SK-N-SH (cell line): ENCODE data around the gene SERPINB8.
A peak's percentile ranks its signal among the peaks of the same experiment; 100 is the strongest.

Experiments used
- CTCF ChIP-seq: fragments of 200-600 bp; sonication (generic); IDR thresholded peaks from 2 replicates; pipeline ENCODE4 v1.6.1; 2017; ENCODE audit warnings: antibody characterized with exemption, mild to moderate bottlenecking, moderate library complexity
- NFIC ChIP-seq: IDR thresholded peaks from 2 replicates; pipeline ENCODE4 v1.4.0; 2012; ENCODE audit warnings: borderline replicate concordance
- TF ChIP-seq, protein P1 (sequence below): IDR thresholded peaks from 2 replicates; pipeline ENCODE4 v1.6.1; 2012; ENCODE audit warnings: mild to moderate bottlenecking, low read depth, low read length, moderate library complexity
- TF ChIP-seq, protein P2 (sequence below): IDR thresholded peaks from 2 replicates; pipeline ENCODE4; 2012

GRCh38 chr18:64037812-64038414, 68.0 kb downstream of the SERPINB8 start:
- TF ChIP-seq CTCF (peak; percentile 72), NFIC (no peak)
- TF ChIP-seq, protein P1, sequence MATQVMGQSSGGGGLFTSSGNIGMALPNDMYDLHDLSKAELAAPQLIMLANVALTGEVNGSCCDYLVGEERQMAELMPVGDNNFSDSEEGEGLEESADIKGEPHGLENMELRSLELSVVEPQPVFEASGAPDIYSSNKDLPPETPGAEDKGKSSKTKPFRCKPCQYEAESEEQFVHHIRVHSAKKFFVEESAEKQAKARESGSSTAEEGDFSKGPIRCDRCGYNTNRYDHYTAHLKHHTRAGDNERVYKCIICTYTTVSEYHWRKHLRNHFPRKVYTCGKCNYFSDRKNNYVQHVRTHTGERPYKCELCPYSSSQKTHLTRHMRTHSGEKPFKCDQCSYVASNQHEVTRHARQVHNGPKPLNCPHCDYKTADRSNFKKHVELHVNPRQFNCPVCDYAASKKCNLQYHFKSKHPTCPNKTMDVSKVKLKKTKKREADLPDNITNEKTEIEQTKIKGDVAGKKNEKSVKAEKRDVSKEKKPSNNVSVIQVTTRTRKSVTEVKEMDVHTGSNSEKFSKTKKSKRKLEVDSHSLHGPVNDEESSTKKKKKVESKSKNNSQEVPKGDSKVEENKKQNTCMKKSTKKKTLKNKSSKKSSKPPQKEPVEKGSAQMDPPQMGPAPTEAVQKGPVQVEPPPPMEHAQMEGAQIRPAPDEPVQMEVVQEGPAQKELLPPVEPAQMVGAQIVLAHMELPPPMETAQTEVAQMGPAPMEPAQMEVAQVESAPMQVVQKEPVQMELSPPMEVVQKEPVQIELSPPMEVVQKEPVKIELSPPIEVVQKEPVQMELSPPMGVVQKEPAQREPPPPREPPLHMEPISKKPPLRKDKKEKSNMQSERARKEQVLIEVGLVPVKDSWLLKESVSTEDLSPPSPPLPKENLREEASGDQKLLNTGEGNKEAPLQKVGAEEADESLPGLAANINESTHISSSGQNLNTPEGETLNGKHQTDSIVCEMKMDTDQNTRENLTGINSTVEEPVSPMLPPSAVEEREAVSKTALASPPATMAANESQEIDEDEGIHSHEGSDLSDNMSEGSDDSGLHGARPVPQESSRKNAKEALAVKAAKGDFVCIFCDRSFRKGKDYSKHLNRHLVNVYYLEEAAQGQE, result no peak
- TF ChIP-seq, protein P2, sequence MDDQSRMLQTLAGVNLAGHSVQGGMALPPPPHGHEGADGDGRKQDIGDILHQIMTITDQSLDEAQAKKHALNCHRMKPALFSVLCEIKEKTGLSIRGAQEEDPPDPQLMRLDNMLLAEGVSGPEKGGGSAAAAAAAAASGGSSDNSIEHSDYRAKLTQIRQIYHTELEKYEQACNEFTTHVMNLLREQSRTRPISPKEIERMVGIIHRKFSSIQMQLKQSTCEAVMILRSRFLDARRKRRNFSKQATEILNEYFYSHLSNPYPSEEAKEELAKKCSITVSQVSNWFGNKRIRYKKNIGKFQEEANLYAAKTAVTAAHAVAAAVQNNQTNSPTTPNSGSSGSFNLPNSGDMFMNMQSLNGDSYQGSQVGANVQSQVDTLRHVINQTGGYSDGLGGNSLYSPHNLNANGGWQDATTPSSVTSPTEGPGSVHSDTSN, result no peak
